A549 (cell line): ENCODE results near the gene HOXC12. TPM values are rescaled to one million over a fixed set of nuclear protein-coding genes. Genes with fewer than 3 reads are reported as not detected.

ENCODE experiments used
- ATAC-seq, 2 experiments: fragments of 200-7000 bp in 1 of 2; fragments of >200 bp in 1 of 2; cut with Nextera tagmentation in 1 of 2; cut with Tn5 transposase in 1 of 2; 3 replicates each; pipeline versions ENCODE4 v1.8.0 to v1.9.1; 2018 to 2020; ENCODE audit warnings: mild to moderate bottlenecking in 1 of 2, moderate library complexity in 1 of 2
- CTCF ChIA-PET: fragments of 300-600 bp; sonication (Branson Sonifier 250); formaldehyde crosslinking; extraction: SDS; loops from one replicate; lab custom pipeline; 2021; ENCODE audit warnings: antibody characterized with exemption, inconsistent platforms; lab: Yijun Ruan, JAX
- POLR2A ChIA-PET: fragments of 350-600 bp; formaldehyde crosslinking; extraction: SDS; loops from one replicate; lab custom pipeline; 2021; ENCODE audit warnings: antibody characterized with exemption, inconsistent platforms; lab: Yijun Ruan, JAX
- DNase-seq, 2 experiments: peaks; one replicate each; pipeline versions ENCODE4 v3.0.0 to v3.0.0-alpha.2; 2011 to 2016; ENCODE audit warnings: low read depth in 1 of 2, low spot score in 1 of 2
- FAIRE-seq: peaks from 2 replicates; lab custom pipeline; 2011; peaks lifted over from hg19 to GRCh38; lab: Jason Lieb, UNC
- H3K27ac ChIP-seq, 2 experiments: fragments of >200 bp; sonication (Bioruptor Twin); formaldehyde crosslinking; 3 replicates each; pipeline ENCODE4 v1.5.1; 2016 to 2017
- H3K4me1 ChIP-seq: fragments of >200 bp; sonication (Bioruptor Twin); formaldehyde crosslinking; 3 replicates; pipeline ENCODE4 v1.6.1; 2016
- H3K4me2 ChIP-seq: fragments of >200 bp; sonication (Bioruptor Twin); formaldehyde crosslinking; 3 replicates; pipeline ENCODE4 v1.6.1; 2016
- H3K4me3 ChIP-seq: fragments of >200 bp; sonication (Bioruptor Twin); formaldehyde crosslinking; 3 replicates; pipeline ENCODE4 v1.5.1; 2016
- H3K9me3 ChIP-seq: fragments of >200 bp; sonication (Bioruptor Twin); formaldehyde crosslinking; 3 replicates; pipeline ENCODE4 v1.6.1; 2016
- BCL3 ChIP-seq: fragments of >200 bp; sonication (Bioruptor Twin); formaldehyde crosslinking; IDR thresholded peaks from 3 replicates; pipeline ENCODE4 v1.6.1; 2016
- BHLHE40 ChIP-seq: IDR thresholded peaks from 2 replicates; pipeline ENCODE4 v1.6.1; 2012; ENCODE audit warnings: low read depth, low read length, inconsistent platforms
- CEBPB ChIP-seq, 2 experiments: fragments of >200 bp in 1 of 2; sonication (Bioruptor Twin) in 1 of 2; formaldehyde crosslinking in 1 of 2; IDR thresholded peaks; 2 replicates each; pipeline ENCODE4 v1.6.1; 2012 to 2016
- CTCF ChIP-seq: fragments of >200 bp; sonication (Bioruptor Twin); formaldehyde crosslinking; IDR thresholded peaks from 3 replicates; pipeline ENCODE4 v1.5.1; 2016
- E2F6 ChIP-seq: IDR thresholded peaks from 2 replicates; pipeline ENCODE4 v1.6.1; 2012; ENCODE audit warnings: low read depth, borderline replicate concordance
- EP300 ChIP-seq, 2 experiments: fragments of >200 bp; sonication (Bioruptor Twin); formaldehyde crosslinking; IDR thresholded peaks; 2 replicates in 1 of 2; 3 replicates in 1 of 2; pipeline ENCODE4 v1.6.1; 2016 to 2017
- ESRRA ChIP-seq: fragments of 150-350 bp; IDR thresholded peaks from 2 replicates; pipeline ENCODE4 v1.6.1; 2014; ENCODE audit warnings: mild to moderate bottlenecking, low read length, borderline replicate concordance
- FOSB ChIP-seq: fragments of 250-450 bp; sonication (Bioruptor Pico); IDR thresholded peaks from 2 replicates; pipeline ENCODE4 v1.5.0; 2020; ENCODE audit warnings: mild to moderate bottlenecking, moderate library complexity
- FOSL2 ChIP-seq, 2 experiments: fragments of 450-650 bp in 1 of 2; fragments of >200 bp in 1 of 2; sonication (Bioruptor Twin) in 1 of 2; formaldehyde crosslinking; IDR thresholded peaks; 2 replicates each; pipeline versions ENCODE4 v1.5.0 to v1.6.1; 2016 to 2020; ENCODE audit warnings: mild to moderate bottlenecking in 1 of 2, moderate library complexity in 1 of 2
- FOXS1 ChIP-seq: fragments of 250-450 bp; sonication (Bioruptor Pico); IDR thresholded peaks from 2 replicates; pipeline ENCODE4 v1.5.0; 2020; ENCODE audit warnings: mild to moderate bottlenecking, moderate library complexity
- GATA3 ChIP-seq: IDR thresholded peaks from 2 replicates; pipeline ENCODE4 v1.6.1; 2012; ENCODE audit warnings: borderline replicate concordance
- HES2 ChIP-seq: fragments of >200 bp; sonication (Bioruptor Twin); formaldehyde crosslinking; IDR thresholded peaks from 2 replicates; pipeline ENCODE4 v1.6.1; 2016
- HMGXB4 ChIP-seq: fragments of 250-450 bp; sonication (Bioruptor Pico); IDR thresholded peaks from 2 replicates; pipeline ENCODE4 v1.5.0; 2021; ENCODE audit warnings: mild to moderate bottlenecking, moderate library complexity, borderline replicate concordance
- HOXA7 ChIP-seq: fragments of 250-450 bp; sonication (Bioruptor Pico); IDR thresholded peaks from 2 replicates; pipeline ENCODE4 v1.5.0; 2020; ENCODE audit warnings: mild to moderate bottlenecking, moderate library complexity
- JUNB ChIP-seq: fragments of >200 bp; sonication (Bioruptor Twin); formaldehyde crosslinking; IDR thresholded peaks from 2 replicates; pipeline ENCODE4 v1.6.1; 2016
- KDM5A ChIP-seq: fragments of 200-600 bp; sonication (generic); IDR thresholded peaks from 2 replicates; pipeline ENCODE4 v1.6.1; 2016; ENCODE audit warnings: antibody characterized with exemption, mild to moderate bottlenecking
- MYC ChIP-seq: IDR thresholded peaks from 2 replicates; pipeline ENCODE4 v1.6.1; 2012; ENCODE audit warnings: mild to moderate bottlenecking, inconsistent platforms, low read length, improper control_type of control experiment, borderline replicate concordance
- NR3C1 ChIP-seq: fragments of >200 bp; sonication (Bioruptor Twin); formaldehyde crosslinking; IDR thresholded peaks from 3 replicates; pipeline ENCODE4 v1.6.1; 2017
- PBX3 ChIP-seq: IDR thresholded peaks from 2 replicates; pipeline ENCODE4 v1.6.1; 2012
- POLR2AphosphoS2 ChIP-seq: conservative IDR thresholded peaks from 2 replicates; pipeline ENCODE4 v1.6.1; 2012; ENCODE audit warnings: low read length, improper control_type of control experiment, inconsistent platforms
- RARB ChIP-seq: fragments of 250-450 bp; sonication (Bioruptor Pico); IDR thresholded peaks from 2 replicates; pipeline ENCODE4 v1.8.0; 2021; ENCODE audit warnings: mild to moderate bottlenecking, moderate library complexity
- REST ChIP-seq: fragments of 200-600 bp; sonication (generic); IDR thresholded peaks from 2 replicates; pipeline ENCODE4 v1.6.1; 2016; ENCODE audit warnings: antibody characterized with exemption, mild to moderate bottlenecking, moderate library complexity
- SREBF2 ChIP-seq: fragments of 450-650 bp; IDR thresholded peaks from 2 replicates; pipeline ENCODE4 v1.6.1; 2014; ENCODE audit warnings: mild to moderate bottlenecking, moderate library complexity
- TFCP2L1 ChIP-seq: fragments of 250-450 bp; sonication (Bioruptor Pico); IDR thresholded peaks from 2 replicates; pipeline ENCODE4 v1.5.0; 2021; ENCODE audit warnings: mild to moderate bottlenecking
- TP53 ChIP-seq: fragments of 250-450 bp; sonication (Bioruptor Pico); IDR thresholded peaks from 2 replicates; pipeline ENCODE4 v1.5.0; 2021; ENCODE audit warnings: mild to moderate bottlenecking, moderate library complexity
- ZSCAN20 ChIP-seq: fragments of 250-450 bp; sonication (Bioruptor Pico); IDR thresholded peaks from 2 replicates; pipeline ENCODE4 v1.8.0; 2022; ENCODE audit warnings: mild to moderate bottlenecking, moderate library complexity
- WGBS: methylation state at CpG from one replicate; pipeline ENCODE4 v1.1.6; 2017; ENCODE audit errors: missing lambda C conversion rate; 5-methylcytosine and 5-hydroxymethylcytosine counted together
- polyA plus RNA-seq, 4 experiments: library from polyadenylated mRNA; depleted of rRNA in 3 of 4; stranded (reverse); fragments of >200 nt; fragmentation: RNase III in 1 of 4; extraction: RNeasy Plus Mini Kit Qiagen cat#74134 plus additional on column Dnase treatment in 1 of 4; gene quantifications; 2 replicates in 3 of 4; 3 replicates in 1 of 4; pipeline ENCODE4 v1.2.3, GENCODE V29; 2011 to 2017

Gene HOXC12
- polyA plus RNA-seq, 2 of the 4 experiments (the other 2 are of a cell fraction), result not detected

- Histone ChIP-seq H3K27ac (no peak overlapping the region), H3K4me1 (peaks cover 9% of the 10 kb centered on the region; the same call in 1 of the 3 replicates), H3K4me2 (no peak overlapping the region), H3K4me3 (no peak overlapping the region), H3K9me3 (no peaks in the 10 kb centered on the region)
- WGBS, result 90% methylated on average over 24 of the region's 24 CpGs
- no peak for TF ChIP-seq POLR2AphosphoS2
- no peak for TF ChIP-seq HOXA7
- no peak for TF ChIP-seq E2F6
- TF ChIP-seq ZSCAN20 (CRISPR knock-in tag), result no peak
- no peak for TF ChIP-seq JUNB
- no peak for TF ChIP-seq BHLHE40
- no peak for TF ChIP-seq MYC
- TF ChIP-seq GATA3, result no peak
- TF ChIP-seq NR3C1, result no peak
- TF ChIP-seq HES2, result no peak
- no peak for TF ChIP-seq TP53
- no peak for TF ChIP-seq BCL3
- TF ChIP-seq RARB (CRISPR knock-in tag), result no peak
- TF ChIP-seq TFCP2L1 (CRISPR knock-in tag), result no peak
- no peak for TF ChIP-seq KDM5A
- TF ChIP-seq CEBPB (IDR thresholded peaks at IDR 0.05), result no peak
- TF ChIP-seq FOSL2 (IDR thresholded peaks at IDR 0.05), result no peak
- TF ChIP-seq FOSL2 (CRISPR knock-in tag; IDR thresholded peaks at IDR 0.05), result no peak
- no peak for TF ChIP-seq CTCF
- TF ChIP-seq EP300 (IDR thresholded peaks at IDR 0.05), result no peak
- TF ChIP-seq PBX3, result no peak
- no peak for FAIRE-seq
- no peak for DNase-seq
- no peak for ATAC-seq
- ChIA-PET CTCF (interaction anchor here (0.9 to 2.1 kb wide), 4 partner anchors 10 to 266 kb away, joined by 3 to 6 read pairs (median 5); partner anchors contain the start of gene HOXC10), POLR2A (no interaction called here)
Measured at GRCh38 chr12:53968214-53969127, 13.8 kb downstream of the HOXC12 start.

- POLR2A ChIA-PET, result no interaction called here
- H3K4me2 ChIP-seq, result no peak overlapping the region
- no peak for FAIRE-seq
- no peak overlapping the region for H3K27ac ChIP-seq
- CTCF ChIA-PET, result interaction anchor here (0.6 to 2.1 kb wide), 5 partner anchors 8 to 30 kb away, joined by 3 to 6 read pairs (median 4); partner anchors contain the start of gene HOXC10
- peaks cover 3% of the 10 kb centered on the region; the same call in 1 of the 3 replicates for H3K4me1 ChIP-seq
- ATAC-seq, result no peak
- WGBS, result 88% methylated on average over 12 of the region's 12 CpGs
- DNase-seq, result no peak
- H3K9me3 ChIP-seq, result no peaks in the 10 kb centered on the region
- H3K4me3 ChIP-seq, result no peak overlapping the region
- TF ChIP-seq SREBF2 (no peak), ESRRA (no peak), FOSB (no peak), HMGXB4 (CRISPR knock-in tag) (no peak), FOXS1 (CRISPR knock-in tag) (no peak), EP300 (IDR thresholded peaks at IDR 0.05) (no peak), REST (no peak)
Measured at GRCh38 chr12:53969588-53970259, 15.0 kb downstream of the HOXC12 start.
